Skin epidermis (tissue), 12 donors: ENCODE data around the gene RASSF5.

ENCODE experiments used
- H3K27ac ChIP-seq, 21 experiments: fragments of 200-600 bp; sonication (generic) in 11 of 21; one replicate each; pipeline ENCODE4 v1.5.0; 2020; ENCODE audit warnings: mild to moderate bottlenecking in 3 of 21, inconsistent platforms in 2 of 21, moderate library complexity in 2 of 21
- H3K4me3 ChIP-seq, 7 experiments: fragments of 200-600 bp; sonication (generic) in 2 of 7; one replicate each; pipeline ENCODE4 v1.5.0; 2020; ENCODE audit warnings: inconsistent platforms in 2 of 7, mild to moderate bottlenecking in 2 of 7, moderate library complexity in 1 of 7

The RASSF5 gene

DNA sequence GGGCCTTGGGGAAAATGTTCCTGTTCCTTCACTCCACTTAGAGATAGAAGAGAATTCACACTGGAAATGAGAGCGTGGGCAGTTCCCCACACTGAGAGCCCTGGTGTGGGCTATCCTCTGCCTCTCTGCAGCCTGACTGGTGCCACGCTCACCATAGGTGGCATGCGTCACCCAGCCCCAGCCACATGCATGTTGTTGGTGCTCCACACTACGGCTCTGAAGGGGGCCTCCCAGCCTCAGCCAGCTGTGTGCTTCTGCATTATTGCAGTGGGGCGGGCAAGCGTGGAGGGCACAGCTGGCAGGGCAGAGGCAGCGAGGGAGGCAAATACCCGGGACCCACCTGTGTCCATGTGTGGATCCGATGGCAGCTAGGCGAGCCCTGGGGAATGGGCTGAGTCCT lies 14.7 kb upstream of the RASSF5 start:
- no peak overlapping the region for H3K27ac ChIP-seq
- H3K4me3 ChIP-seq, result no peak overlapping the region

DNA sequence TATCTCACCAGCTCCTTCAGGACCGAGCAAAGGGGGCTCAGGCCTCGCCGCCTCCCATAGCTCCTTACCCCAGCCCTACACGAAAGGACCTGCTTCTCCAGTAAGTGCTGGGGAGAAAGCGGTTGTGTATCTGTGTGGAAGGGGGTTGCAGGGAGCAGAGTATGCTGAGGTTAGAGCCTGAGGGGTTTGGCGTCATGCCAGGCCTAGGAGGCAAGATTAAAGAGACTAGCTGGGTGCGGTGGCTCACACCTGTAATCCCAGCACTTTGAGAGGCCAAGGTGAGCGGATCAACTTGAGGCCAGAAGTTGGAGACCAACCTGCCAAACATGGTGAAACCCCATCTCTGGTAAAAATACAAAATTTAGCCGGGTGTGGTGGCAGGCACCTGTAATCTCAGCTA lies 14.1 kb upstream of the RASSF5 start:
- H3K4me3 ChIP-seq, result no peak overlapping the region

DNA sequence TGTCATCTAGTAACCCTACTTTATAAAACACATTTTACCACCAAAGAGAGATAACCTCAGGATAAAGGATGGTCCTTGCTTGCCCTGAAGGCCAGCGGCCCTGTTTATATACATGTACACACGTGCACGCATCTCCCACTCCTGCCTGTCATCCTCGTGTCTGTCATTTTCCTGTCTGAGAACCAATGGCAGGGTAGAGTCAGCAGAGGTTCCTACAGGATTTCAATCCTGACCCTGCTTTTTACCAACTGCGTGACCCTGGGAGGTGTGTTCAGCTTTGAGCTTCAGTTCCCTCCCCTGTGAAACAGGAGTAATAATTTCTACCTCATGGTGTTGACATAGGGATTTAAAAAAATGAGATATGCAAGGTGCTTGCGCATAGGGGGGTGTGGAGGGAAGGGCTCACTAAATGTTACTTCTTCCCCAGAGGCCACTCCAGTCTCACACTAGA lies 12.3 kb upstream of the RASSF5 start:
- H3K4me3 ChIP-seq, result no peak overlapping the region
- H3K27ac ChIP-seq, result peak overlapping the region in 4 of 21 experiments; percentile 10 to 85 (median 21)

More for the DNA sequence above, 14.1 kb upstream of the RASSF5 start:
- H3K27ac ChIP-seq, result no peak overlapping the region

DNA sequence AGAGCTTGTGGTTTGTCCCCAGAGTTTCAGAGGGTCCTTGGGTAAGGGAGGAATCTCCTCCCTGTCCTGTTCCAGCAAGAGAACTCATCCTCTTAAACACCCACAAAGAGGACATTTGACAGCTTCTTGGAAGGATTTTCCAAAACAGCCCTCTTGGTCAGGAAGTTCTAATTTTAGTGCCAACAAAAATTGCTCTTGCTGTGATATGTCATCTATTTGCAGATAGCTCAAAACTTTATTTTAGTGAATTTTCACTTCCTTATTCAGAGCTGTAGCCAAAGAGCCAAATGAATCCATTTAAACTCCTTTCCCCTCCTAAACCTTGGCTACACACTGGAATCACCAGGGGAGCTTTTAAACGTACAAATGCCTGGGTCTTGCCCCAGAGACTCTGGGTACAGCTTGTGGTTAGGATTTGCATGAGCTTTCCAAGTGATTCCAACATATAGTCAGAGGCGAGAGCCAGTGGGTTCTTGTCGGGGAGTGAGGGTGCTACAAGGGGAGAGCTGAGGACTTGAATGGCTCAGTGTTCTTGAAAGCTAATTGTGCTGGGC lies 11.8 kb upstream of the RASSF5 start:
- Histone ChIP-seq H3K4me3 (no peak overlapping the region), H3K27ac (peak overlapping the region in 7 of 21 experiments; percentile 22 to 85 (median 74))

DNA sequence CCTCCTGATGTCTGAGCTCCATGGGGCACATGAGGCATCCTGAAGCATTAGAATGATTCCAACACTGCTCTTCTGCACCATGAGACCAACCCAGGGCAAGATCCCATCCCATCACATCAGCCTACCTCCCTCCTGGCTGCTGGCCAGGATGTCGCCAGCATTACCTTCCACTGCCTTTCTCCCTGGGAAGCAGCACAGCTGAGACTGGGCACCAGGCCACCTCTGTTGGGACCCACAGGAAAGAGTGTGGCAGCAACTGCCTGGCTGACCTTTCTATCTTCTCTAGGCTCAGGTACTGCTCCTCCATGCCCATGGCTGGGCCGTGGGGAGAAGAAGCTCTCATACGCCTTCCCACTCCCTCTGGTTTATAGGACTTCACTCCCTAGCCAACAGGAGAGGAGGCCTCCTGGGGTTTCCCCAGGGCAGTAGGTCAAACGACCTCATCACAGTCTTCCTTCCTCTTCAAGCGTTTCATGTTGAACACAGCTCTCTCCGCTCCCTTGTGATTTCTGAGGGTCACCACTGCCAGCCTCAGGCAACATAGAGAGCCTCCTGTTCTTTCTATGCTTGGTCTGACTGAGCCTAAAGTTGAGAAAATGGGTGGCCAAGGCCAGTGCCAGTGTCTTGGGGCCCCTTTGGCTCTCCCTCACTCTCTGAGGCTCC lies 11.1 kb upstream of the RASSF5 start:
- Histone ChIP-seq H3K4me3 (no peak overlapping the region), H3K27ac (peak overlapping the region in 8 of 21 experiments; percentile 22 to 85 (median 58))

DNA sequence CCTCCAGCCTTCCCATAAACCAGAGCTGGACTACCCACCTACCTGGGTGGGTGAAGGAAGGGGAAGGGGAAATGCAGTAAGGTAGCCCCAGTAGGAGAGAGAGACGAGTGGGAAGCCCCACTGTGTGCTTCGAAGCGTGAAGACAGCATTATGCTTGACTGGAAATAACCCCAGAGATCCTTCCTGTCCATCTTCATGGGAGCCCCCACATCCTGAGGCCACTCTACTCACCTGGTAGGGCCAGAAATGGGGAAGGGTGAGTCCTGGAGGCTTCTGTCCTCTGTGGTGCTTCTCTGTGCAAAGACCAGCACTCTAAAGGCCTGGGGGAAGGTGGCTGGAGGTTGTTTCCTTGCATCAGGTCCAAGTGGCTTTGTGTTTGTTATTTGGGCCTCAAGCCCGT lies 10.0 kb upstream of the RASSF5 start:
- H3K27ac ChIP-seq, result peak overlapping the region in 8 of 21 experiments; percentile 25 to 85 (median 70)

DNA sequence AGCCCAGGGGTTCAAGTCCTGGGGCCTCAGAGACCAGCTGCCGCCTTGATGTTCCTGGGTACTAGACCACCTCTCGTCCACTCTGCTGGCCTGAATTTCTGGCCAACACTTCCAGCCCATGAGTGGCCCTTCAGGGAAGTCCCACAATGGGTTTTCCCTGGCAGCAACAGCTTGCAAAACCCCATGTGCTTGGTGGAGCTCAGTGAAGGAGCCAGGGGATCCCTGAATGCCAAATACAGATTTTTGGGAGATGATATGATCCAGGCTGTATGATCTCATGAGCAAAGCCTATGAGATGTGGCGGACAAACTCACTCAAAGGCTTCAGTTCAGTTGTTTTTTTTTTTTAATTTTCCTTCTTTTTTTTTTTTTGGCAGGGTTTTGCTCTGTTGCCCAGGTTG lies 9.6 kb upstream of the RASSF5 start:
- Histone ChIP-seq H3K27ac (peak overlapping the region in 8 of 21 experiments; percentile 25 to 85 (median 70)), H3K4me3 (no peak overlapping the region)

More for the DNA sequence above, 10.0 kb upstream of the RASSF5 start:
- no peak overlapping the region for H3K4me3 ChIP-seq

DNA sequence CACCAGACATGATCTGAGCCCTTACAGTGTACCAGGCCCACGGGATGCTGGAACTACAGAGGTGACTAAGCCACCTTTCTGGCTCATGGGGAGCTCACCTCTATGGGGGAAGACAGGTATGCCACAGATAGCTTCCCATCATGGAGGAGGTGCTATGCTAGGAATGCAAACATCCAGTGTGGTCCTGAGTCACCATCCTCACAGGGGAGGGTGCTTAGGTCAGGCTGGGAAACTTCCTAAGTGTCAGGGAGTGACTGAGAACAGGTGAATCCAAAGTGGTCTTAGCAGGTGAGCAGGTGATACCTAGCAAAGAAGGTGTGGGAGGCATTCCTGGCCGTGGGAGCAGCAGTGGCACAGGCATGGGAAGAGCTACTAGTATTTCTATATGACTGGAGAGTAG lies 8.6 kb upstream of the RASSF5 start:
- peak overlapping the region in 1 of 21 experiments; percentile 24 for H3K27ac ChIP-seq
- no peak overlapping the region for H3K4me3 ChIP-seq

DNA sequence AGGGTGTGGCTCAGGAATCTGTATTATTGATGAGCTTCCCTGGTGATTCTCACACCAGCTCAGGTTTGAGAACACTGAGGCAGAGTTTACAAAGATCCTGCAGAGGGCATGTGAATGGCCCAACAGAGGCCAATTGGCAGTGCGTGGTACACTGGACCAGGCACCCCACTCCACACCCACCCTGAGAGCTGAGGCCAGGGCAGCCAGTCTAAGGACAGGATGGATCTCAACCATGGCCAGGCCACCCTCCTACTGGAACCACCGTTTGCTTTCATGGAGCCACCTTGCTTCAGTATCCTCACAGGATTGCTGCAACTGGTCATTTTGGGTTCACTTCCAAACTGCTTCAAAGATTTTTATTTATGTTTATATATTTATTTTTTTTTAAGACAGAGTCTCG lies 7.3 kb upstream of the RASSF5 start:
- H3K4me3 ChIP-seq, result no peak overlapping the region
- H3K27ac ChIP-seq, result peak overlapping the region in 1 of 21 experiments; percentile 10

DNA sequence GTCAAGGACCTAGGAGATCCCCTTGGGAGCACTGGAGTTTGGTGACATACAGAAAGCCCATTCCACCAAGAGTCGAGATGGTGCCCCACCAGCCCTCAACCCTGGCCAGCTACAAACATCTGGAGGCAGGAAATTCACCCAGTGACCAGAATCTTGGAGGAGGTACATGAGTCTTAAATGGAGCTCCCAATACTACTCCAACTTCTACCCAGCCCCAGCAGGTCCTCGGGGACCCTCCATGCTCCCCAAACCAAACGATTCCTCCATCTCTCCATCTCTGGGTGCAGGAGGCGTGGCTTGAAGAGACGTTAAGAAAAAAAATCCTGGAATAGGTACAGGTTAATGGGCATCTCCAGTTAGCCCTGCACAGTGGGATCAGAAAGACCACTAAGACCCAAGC lies 5.5 kb upstream of the RASSF5 start:
- Histone ChIP-seq H3K27ac (peak overlapping the region in 3 of 21 experiments; percentile 33 to 73 (median 65)), H3K4me3 (no peak overlapping the region)

DNA sequence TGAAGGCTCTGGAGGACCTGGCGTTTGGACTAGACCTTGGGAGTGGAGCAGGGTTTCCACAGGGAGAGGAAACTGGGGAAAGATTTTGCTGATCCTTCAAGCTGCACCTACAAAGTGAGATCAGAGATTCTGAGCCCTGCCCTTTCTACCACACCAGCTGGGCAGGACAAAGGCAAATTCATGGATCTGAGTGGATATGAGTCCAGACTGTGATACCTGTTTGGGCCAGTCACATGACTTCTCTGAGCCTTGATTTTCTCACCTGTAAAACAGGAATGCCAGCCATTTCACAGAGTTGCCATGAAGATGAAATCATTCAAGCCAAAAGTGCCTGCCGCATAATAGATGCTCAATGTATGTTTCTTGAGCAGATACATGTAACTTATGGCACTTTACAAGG lies 4.9 kb upstream of the RASSF5 start:
- H3K27ac ChIP-seq, result peak overlapping the region in 1 of 21 experiments; percentile 33
- H3K4me3 ChIP-seq, result no peak overlapping the region

DNA sequence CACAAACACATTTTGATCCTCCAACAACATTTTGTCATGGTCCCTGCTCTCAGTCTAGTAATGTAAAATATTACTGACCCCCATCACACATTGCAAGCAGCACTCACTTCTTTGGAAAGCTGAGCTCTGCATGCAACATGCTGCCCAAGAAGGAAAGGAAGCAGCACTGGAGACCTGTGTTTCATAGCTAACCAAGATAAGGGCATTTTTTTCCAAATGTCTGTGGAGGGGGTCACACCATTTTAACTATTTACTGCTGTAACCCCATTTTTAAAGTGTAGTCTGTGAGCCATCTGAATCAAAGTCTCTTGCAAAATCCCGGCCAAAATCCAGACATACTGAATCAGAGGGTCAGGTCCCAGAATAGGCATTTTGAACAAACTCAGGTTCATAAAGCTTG lies 4.5 kb upstream of the RASSF5 start:
- no peak overlapping the region for H3K27ac ChIP-seq
- no peak overlapping the region for H3K4me3 ChIP-seq

DNA sequence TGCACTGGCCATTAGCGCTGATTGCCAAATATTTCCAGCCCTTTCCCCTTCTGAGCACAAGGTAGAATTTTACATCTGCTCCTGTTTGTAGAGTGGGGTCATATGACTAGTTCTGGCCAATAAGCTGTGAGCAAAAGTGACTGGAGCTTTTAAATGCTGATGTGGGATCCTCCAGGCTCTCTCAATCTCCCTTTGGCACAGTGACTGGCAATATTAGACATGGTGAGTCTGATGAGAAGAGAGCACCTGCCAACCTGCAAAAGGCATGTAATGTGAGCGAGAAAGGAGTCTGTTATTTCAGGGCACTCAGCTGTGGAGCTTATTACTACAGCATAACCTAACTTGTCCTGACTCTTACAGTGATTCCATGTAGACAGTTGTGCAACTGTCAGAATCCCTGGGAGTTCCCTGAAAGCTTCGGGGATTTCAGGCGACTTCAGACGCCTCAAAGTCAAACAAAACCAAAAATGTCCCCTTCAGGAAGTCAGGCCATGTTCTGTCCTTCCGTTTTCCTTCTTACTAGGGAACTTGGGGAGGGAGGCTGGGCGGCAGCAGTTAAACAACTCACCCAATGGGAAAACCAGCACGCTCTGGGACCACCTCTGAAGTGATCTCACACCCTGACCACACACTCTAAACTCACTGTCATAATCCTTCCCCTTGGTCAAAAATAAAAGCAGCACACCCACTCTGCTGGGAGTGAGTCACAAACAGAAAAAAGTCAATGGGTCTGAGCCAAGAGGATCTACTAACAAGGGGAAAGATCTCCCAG lies 3.6 kb upstream of the RASSF5 start:
- no peak overlapping the region for H3K4me3 ChIP-seq
- H3K27ac ChIP-seq, result peak overlapping the region in 11 of 21 experiments; percentile 6 to 69 (median 38)

DNA sequence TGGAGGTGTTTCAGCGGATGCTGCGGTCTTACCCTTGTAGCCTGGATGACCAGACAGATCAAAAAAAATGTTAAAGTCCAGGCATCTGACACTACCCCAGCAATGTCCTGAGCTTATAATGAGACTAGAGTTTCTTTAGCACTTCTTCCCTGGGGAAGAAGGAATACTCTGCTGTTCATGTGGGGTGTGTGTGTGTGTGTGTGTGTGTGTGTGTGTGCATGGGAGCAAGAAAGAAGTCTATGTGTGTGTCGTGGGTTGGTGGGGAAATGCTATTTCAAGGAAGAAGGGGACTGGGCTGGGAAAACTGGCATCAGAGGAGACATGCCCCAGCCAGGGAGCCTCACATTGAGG lies 3.0 kb upstream of the RASSF5 start:
- no peak overlapping the region for H3K4me3 ChIP-seq
- H3K27ac ChIP-seq, result peak overlapping the region in 4 of 21 experiments; percentile 11 to 64 (median 48)

DNA sequence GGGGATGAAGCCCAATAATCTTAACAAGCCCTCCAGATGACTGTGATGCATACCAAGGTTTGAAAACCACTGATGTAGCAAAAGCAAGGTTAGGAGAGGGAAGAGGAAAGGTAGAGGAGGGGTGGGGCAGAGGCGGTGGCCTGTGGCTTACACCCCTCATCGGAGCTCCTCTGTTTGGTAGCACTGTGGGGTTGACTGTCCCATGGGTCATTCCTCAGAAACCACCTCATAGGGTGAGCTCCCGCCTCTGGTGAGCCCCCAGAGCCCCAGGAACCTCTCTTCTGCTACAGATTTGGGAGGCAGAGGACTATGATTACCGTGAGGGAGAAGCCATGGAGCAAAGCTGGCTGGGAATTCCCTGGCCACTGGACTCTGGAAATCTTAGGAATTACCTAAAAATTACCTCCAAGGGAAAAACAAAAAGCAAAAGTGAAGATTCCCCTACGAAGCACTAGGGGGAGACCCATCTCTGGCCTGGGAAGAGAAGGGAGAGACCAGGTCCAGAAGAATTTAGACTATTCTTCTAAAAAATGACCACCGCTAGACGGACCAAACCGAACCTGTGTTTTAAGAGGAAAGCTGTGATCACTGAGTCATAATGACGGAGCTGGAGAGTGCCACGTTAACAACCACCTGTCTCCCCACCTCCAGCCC lies 1.5 kb upstream of the RASSF5 start:
- H3K27ac ChIP-seq, result peak overlapping the region in 1 of 21 experiments; percentile 85
- H3K4me3 ChIP-seq, result no peak overlapping the region

DNA sequence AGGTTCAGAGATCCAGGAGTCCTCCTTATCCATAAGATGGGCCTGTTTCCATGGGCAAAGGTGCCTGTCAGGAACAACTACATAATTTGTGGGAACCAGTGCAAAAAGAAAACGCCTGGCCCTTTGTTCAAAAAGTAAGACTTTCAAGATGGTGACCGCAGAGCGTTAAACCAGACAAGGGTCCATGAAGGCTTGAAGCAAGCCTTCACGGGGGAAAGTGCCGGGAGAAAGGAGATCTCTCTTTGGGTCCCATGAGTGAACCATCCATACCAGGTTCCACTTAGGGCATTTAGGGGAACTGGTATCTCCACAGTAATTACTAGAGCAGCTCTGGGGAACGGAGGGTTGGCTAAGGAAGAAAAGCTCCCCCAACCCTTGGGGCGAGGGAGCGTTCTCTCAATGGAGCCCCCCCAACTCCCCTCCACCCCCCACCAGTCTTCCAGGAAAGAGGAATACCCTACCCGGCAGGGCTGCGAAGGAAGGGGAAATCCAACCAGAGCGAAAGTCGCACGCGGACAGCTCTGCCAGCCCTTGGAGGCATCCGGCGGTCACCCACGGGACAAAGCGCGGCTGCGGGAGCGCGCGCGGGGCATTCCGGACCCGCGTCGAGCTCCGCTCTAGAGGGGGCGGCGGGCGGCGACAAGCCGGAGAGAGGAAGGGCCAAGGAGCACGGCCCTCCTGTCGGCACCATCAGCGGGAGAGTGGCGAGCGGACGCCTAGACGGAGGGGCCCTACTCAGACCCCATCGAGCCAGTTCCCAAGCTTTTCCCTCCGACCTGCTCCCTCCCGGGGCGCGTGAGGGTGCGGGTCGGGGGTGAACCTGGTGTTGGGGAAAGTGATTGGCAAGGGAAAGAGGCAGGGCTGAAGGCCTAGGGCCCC lies 687 bp upstream of the RASSF5 start:
- Histone ChIP-seq H3K27ac (peak overlapping the region in 16 of 21 experiments; percentile 23 to 86 (median 72)), H3K4me3 (peak overlapping the region; percentile 41 to 82 (median 68))

DNA sequence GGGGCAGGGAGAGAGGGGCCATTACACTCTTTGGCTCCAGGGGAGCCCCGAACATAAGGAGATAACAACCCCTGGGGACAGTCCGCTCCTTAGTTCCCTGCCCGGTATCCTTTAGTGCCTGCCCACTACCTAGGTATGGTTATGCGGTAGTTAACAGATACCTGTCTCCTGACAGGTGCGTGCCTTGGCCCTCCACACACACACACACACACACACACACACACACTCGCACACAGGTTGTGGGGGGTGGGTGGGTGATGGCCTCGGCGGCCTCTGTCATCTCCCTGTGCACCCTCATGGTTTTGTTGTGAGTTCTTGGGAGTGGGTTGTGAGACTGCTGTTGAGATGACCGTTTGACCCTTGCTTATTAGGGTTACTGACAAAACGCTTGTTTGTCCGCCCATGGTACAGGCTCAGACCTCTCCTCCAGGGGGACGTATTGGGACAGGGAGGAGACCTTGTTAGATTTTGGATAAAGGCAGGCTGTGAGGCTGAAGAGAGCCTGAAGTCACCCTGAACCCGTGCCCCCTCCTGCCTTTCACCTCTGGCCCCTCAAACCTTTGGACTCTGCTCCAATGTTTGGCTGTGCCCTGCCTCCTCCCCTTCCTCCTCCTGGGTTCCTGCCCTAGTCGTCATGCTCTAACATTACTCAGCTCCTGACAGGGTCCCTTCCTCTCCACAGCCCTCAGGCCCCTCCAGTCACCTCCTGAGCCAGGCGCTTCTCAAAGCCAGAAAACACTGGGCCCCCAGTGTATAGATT lies 979 bp downstream of the RASSF5 start:
- peak overlapping the region; percentile 41 to 82 (median 68) for H3K4me3 ChIP-seq
- peak overlapping the region in 13 of 21 experiments; percentile 11 to 86 (median 74) for H3K27ac ChIP-seq

DNA sequence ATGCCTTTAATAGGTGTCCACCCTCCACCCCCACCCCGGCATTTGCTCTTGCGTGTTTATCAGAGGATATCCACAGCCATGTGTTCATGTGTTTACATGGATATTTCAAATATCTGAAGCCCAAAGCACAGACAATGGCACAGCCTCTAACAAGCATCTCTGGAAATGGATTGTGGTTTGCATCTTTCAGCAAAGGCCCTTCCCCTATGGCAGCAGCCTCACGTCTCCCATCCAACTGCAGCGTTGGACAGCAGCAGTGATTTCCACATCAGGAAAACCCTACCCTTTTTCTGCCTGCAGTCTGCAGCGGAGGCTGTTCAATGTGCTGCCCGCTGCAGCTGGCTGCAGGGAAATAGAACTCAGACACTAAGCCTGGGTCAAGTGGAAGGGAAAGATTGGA lies 1.6 kb downstream of the RASSF5 start:
- Histone ChIP-seq H3K27ac (peak overlapping the region in 6 of 21 experiments; percentile 19 to 86 (median 73)), H3K4me3 (peak overlapping the region in 4 of 7 experiments; percentile 68 to 82 (median 72))
